Spleen (tissue), 11 donors: Measurements from ENCODE around the gene LTBP2. TPM values are rescaled to one million over a fixed set of nuclear protein-coding genes. Genes with fewer than 3 reads are reported as not detected.
"Not testable (repeated sequence)": the region's sequence is repeated elsewhere in the genome, so short reads cannot be mapped to it uniquely, and the experiment has no call there.

Experiments used
- DNase-seq: peaks from one replicate; pipeline ENCODE4 v3.0.0-alpha.2; 2020
- H3K27ac ChIP-seq, 8 donors: fragments of 200-600 bp; sonication (generic) in 7 of 8; 1 replicate in 4 of 8; 2 replicates in 4 of 8; pipeline versions ENCODE4 v1.5.0 to v1.8.0; 2016 to 2021; ENCODE audit warnings: inconsistent platforms in 4 of 8, mild to moderate bottlenecking in 4 of 8, moderate library complexity in 1 of 8
- H3K27me3 ChIP-seq, 7 donors: fragments of 200-600 bp; sonication (generic) in 6 of 7; replicated peaks in 1 of 7; 1 replicate in 4 of 7; 2 replicates in 3 of 7; pipeline versions ENCODE4 v1.5.0 to v1.8.0; 2016 to 2021; ENCODE audit warnings: inconsistent platforms in 3 of 7, mild to moderate bottlenecking in 1 of 7
- H3K36me3 ChIP-seq, 6 donors: fragments of 200-600 bp; sonication (generic) in 5 of 6; 1 replicate in 4 of 6; 2 replicates in 2 of 6; pipeline versions ENCODE4 v1.5.0 to v1.8.0; 2016 to 2021; ENCODE audit warnings: inconsistent platforms in 2 of 6
- H3K4me1 ChIP-seq, 6 donors: fragments of 200-600 bp; sonication (generic) in 5 of 6; 1 replicate in 3 of 6; 2 replicates in 3 of 6; pipeline versions ENCODE4 v1.5.0 to v1.8.0; 2016 to 2021; ENCODE audit warnings: inconsistent platforms in 3 of 6
- H3K4me3 ChIP-seq, 8 donors: fragments of 200-600 bp; sonication (generic) in 7 of 8; 1 replicate in 4 of 8; 2 replicates in 4 of 8; pipeline versions ENCODE4 v1.5.0 to v1.8.0; 2016 to 2021; ENCODE audit warnings: inconsistent platforms in 4 of 8, mild to moderate bottlenecking in 4 of 8, moderate library complexity in 2 of 8
- H3K9me3 ChIP-seq, 8 donors: fragments of 200-600 bp; sonication (generic) in 7 of 8; 1 replicate in 4 of 8; 2 replicates in 4 of 8; pipeline versions ENCODE4 v1.5.0 to v1.8.0; 2016 to 2021; ENCODE audit warnings: inconsistent platforms in 4 of 8
- POLR2A ChIP-seq, 3 donors: fragments of 450-650 bp; IDR thresholded peaks; one replicate each; pipeline ENCODE4 v1.5.1; 2017; ENCODE audit warnings: antibody characterized with exemption in 3 of 3, mild to moderate bottlenecking in 1 of 3
- POLR2AphosphoS5 ChIP-seq, 3 donors: sonication (generic); formaldehyde crosslinking; IDR thresholded peaks; one replicate each; pipeline ENCODE4 v1.5.1; 2017; ENCODE audit warnings: antibody characterized with exemption in 3 of 3
- WGBS, 5 donors: extraction: QIAGEN DNeasy Blood & Tissue Kit in 3 of 5; methylation state at CpG; one replicate each; pipeline versions ENCODE4 v1.1.5 to v1.1.7; 2013 to 2018; 5-methylcytosine and 5-hydroxymethylcytosine counted together
- intact Hi-C: fragments of 100-400 bp; cut with DNase I; formaldehyde crosslinking; loops from one replicate; pipeline ENCODE4 v1.15.0; 2023; ENCODE audit warnings: low total_unique reads
- polyA plus RNA-seq, 3 donors: library from polyadenylated mRNA; stranded (reverse); fragments of 200-250 nt; gene quantifications; one replicate each; pipeline ENCODE4 v1.2.1, GENCODE V29; 2013
- total RNA-seq, 7 donors: library from RNA; depleted of rRNA in 3 of 7; stranded (reverse); fragments of >200 nt in 3 of 7; fragmentation: NEBNext Ultra II Directional in 4 of 7; extraction: Animal tissue kit (Norgen Biotek cat#: 25700) in 4 of 7; gene quantifications; one replicate each; pipeline versions ENCODE4 v1.1.0 to v1.2.1, GENCODE V29; 2016 to 2021
- TF ChIP-seq, protein P1 (sequence below), 11 experiments: fragments of 200-600 bp in 7 of 11; fragments of 450-650 bp in 4 of 11; sonication (generic) in 4 of 11; IDR thresholded peaks in 8 of 11; conservative IDR thresholded peaks in 3 of 11; 1 replicate in 7 of 11; 2 replicates in 4 of 11; pipeline versions ENCODE4 v1.4.0 to v1.8.0; 2016 to 2021; ENCODE audit warnings: antibody characterized with exemption in 11 of 11, inconsistent platforms in 4 of 11, mild to moderate bottlenecking in 1 of 11
- donor health status: healthy with polysubstance abuse.
- donor health status: DM: no; HTN: no; CAD: no; lungs with moderate emphysema.
- donor health status: DM: no; HTN: no; CAD: no.
- donor health status: Bipolar disorder and iron deficiency.
- donor health status: healthy.
- donor health status: DM: no; HTN: no; CAD: no.
- donor health status: DM: yes; HTN: yes; CAD: no.

Gene LTBP2
- total and polyA plus RNA-seq, 10 donors = 3.4 to 10.7 (median 5.6) TPM

DNA sequence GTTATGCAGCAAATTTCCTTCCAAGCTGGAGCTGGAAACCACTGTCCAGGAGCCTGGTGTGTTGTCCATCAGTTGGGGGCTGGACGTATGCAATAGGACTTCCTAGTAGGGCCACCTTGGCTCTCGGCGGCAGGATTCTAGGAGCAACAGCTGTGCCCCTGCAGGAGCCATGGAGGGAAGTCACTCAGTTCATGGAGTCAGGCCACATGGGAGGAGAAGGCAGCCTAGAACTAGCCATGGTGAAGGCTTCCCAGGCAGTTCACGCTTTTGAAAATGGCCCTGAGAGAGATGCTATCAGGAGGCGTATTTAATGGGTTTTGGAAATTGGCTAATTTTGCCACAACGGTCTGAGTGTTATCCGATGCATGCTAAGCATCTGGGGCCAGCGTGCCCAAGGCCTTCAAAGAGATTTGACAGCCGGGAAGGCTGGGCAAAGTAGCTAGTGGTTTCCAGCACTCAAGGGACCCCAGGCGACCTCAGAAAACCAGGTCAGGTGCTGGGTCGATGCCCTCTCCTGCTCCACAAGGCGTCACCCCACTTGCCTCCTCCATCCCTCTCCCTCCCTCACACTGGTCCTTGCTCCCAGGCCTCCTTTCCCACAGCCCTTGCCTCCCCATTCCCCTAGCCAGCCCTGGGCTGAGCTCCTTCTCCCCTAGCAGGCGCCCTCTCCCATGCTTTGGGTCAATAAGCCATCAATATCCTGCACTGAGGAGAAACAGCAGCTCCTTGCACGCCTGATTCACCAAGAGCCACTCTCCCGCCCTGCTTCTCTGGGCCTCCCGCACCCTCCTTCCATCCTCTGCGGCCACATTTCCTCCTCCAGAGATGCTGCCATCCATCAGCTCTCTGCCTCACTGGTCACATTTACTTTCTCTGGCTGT is 155.1 kb downstream of the LTBP2 start:
- WGBS, 5 donors = 80 to 87% (median 84%) methylated on average over 17 of the region's 17 CpGs
- Histone ChIP-seq H3K4me1 (no peaks in the 10 kb centered on the region), H3K4me3 (no peak overlapping the region), H3K9me3 (no peaks in the 10 kb centered on the region), H3K27me3 (no peaks in the 10 kb centered on the region), H3K36me3 (no peaks in the 10 kb centered on the region), H3K27ac (no peak overlapping the region)
- TF ChIP-seq POLR2AphosphoS5 (IDR thresholded peaks at IDR 0.05) (no peak), POLR2A (IDR thresholded peaks at IDR 0.05) (no peak)
- TF ChIP-seq, protein P1, sequence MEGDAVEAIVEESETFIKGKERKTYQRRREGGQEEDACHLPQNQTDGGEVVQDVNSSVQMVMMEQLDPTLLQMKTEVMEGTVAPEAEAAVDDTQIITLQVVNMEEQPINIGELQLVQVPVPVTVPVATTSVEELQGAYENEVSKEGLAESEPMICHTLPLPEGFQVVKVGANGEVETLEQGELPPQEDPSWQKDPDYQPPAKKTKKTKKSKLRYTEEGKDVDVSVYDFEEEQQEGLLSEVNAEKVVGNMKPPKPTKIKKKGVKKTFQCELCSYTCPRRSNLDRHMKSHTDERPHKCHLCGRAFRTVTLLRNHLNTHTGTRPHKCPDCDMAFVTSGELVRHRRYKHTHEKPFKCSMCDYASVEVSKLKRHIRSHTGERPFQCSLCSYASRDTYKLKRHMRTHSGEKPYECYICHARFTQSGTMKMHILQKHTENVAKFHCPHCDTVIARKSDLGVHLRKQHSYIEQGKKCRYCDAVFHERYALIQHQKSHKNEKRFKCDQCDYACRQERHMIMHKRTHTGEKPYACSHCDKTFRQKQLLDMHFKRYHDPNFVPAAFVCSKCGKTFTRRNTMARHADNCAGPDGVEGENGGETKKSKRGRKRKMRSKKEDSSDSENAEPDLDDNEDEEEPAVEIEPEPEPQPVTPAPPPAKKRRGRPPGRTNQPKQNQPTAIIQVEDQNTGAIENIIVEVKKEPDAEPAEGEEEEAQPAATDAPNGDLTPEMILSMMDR (IDR thresholded peaks at IDR 0.05 in 8 of 11, conservative IDR thresholded peaks at IDR 0.05 in 3 of 11) = no peak
- no peak for DNase-seq
- intact Hi-C loops = no loop called here

DNA sequence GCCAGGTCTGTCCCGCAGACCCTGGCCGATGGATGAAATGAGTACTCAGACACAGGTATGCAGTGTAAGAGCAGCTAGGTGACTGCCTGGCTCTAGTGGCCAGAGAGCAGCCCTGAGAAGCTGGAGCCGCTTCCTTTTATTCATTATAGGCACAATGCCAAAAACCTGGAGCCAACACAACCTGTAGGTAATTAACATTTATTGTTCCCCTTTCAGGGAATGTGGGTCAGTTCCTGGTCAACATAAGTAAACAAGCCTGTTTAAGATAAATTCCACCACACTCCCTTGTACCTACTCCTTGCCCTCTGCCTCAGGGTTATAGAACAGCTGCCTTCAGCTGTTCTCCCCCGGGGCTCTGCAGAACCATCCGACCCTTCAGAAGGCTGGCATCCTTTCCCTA is 157.6 kb downstream of the LTBP2 start:
- H3K27me3 ChIP-seq, DNase-seq, H3K27ac ChIP-seq, H3K4me1 ChIP-seq, H3K36me3 ChIP-seq, H3K4me3 ChIP-seq, H3K9me3 ChIP-seq, intact Hi-C loops: not testable (repeated sequence)
- WGBS, 5 donors = 70 to 89% (median 87%) methylated on average over 5 of the region's 5 CpGs

Other genes with a start within 250 kb of the LTBP2 start
- gene SYNDIG1L, start 186.0 kb downstream of the LTBP2 start, total RNA-seq = under 1 TPM in 6 of 7 donors, not detected in 1; 0.18 to 0.52 (median 0.25) TPM
- under 1 TPM; 0.03 to 0.14 (median 0.13) TPM for gene SYNDIG1L, start 186.0 kb downstream of the LTBP2 start, polyA plus RNA-seq
- 100 to 1,000 TPM; 191 to 956 (median 322) TPM for gene NPC2, start 118.9 kb downstream of the LTBP2 start, total RNA-seq
- 100 to 1,000 TPM; 202 to 299 (median 221) TPM for gene NPC2, start 118.9 kb downstream of the LTBP2 start, polyA plus RNA-seq
- 10 to 100 TPM; 11.7 to 24.7 (median 19.0) TPM for gene ISCA2, start 118.5 kb downstream of the LTBP2 start, total RNA-seq
- gene ISCA2, start 118.5 kb downstream of the LTBP2 start, polyA plus RNA-seq = 10 to 100 TPM; 25.8 to 28.9 (median 26.0) TPM
- gene AREL1, start 100.8 kb upstream of the LTBP2 start, total RNA-seq = 10 to 100 TPM; 27.3 to 54.7 (median 41.7) TPM
- gene AREL1, start 100.8 kb upstream of the LTBP2 start, polyA plus RNA-seq = 1 to 10 TPM; 5.9 to 9.8 (median 8.2) TPM
- gene FCF1, start 100.9 kb upstream of the LTBP2 start, total RNA-seq = 10 to 100 TPM; 25.5 to 42.2 (median 37.5) TPM
- gene FCF1, start 100.9 kb upstream of the LTBP2 start, polyA plus RNA-seq = 10 to 100 TPM in 2 of 3 donors, 1 to 10 TPM in 1; 6.9 to 16.7 (median 11.8) TPM
- gene YLPM1, start 151.1 kb upstream of the LTBP2 start, total RNA-seq = 100 to 1,000 TPM in 1 of 7 donors, 10 to 100 TPM in 6; 63.0 to 100 (median 79.8) TPM
- gene YLPM1, start 151.1 kb upstream of the LTBP2 start, polyA plus RNA-seq = 10 to 100 TPM; 12.1 to 19.3 (median 16.7) TPM